ENCODE data around the gene KIF3C. TPM values are rescaled to one million over a fixed set of nuclear protein-coding genes. Genes with fewer than 3 reads are reported as not detected.
"Not testable (repeated sequence)": the region's sequence is repeated elsewhere in the genome, so short reads cannot be mapped to it uniquely, and the experiment has no call there.

Gene KIF3C
- 1 to 10 TPM; 5.2 to 5.3 TPM for total RNA-seq

- intact Hi-C loops (cut with DNase I, micrococcal nuclease) = loop anchor here (1.0 to 2.0 kb wide), 4 partner anchors 51 to 364 kb away; partner anchors contain the start of genes ADGRF3 (in 1 of the 2), ASXL2 (in 1 of the 2), RAB10 (in 1 of the 2) and SELENOI (in 1 of the 2)
- peak; percentile 89 for ATAC-seq
- Mint-ChIP-seq H3K27me3 (no peaks in the 10 kb centered on the region), H3K4me3 (peak within 1 kb of the TSS; percentile 77), H3K27ac (peak within 1 kb of the TSS; percentile 25), H3K36me3 (ENCODE audit: low read depth) (no peaks in the 10 kb centered on the region), H3K9me3 (ENCODE audit: low read depth) (no peaks in the 10 kb centered on the region), H3K4me1 (peaks cover 4% of the 10 kb centered on the region)
- DNase-seq = peak; percentile 85
- ChIA-PET POLR2A (interaction anchor here (0.9 kb wide), 1 partner anchor 9 kb away, joined by 4 read pairs; no protein-coding TSS in a partner anchor), CTCF (interaction anchor here (0.7 to 3.2 kb wide), 9 partner anchors 9 to 596 kb away, joined by 3 to 11 read pairs (median 3); no protein-coding TSS in a partner anchor)
Observed at GRCh38 chr2:25982273-25982967, at the start of gene KIF3C. Gene KIF3C, minus strand, starts transcription at chr2:25982497. Its CDS starts 580 bp downstream, at chr2:25981917.

- intact Hi-C loops (cut with DNase I, micrococcal nuclease); POLR2A ChIA-PET; H3K27me3 Mint-ChIP-seq; H3K36me3 Mint-ChIP-seq (ENCODE audit: low read depth); H3K4me1 Mint-ChIP-seq; H3K27ac Mint-ChIP-seq; H3K4me3 Mint-ChIP-seq; H3K9me3 Mint-ChIP-seq (ENCODE audit: low read depth); DNase-seq; CTCF ChIA-PET; ATAC-seq: not testable (repeated sequence)
Observed at GRCh38 chr2:26028083-26028482, 45.8 kb upstream of the KIF3C start.

GRCh38 chr2:26025509-26025908, 43.2 kb upstream of the KIF3C start:
- CTCF ChIA-PET = interaction anchor here (0.6 to 1.1 kb wide), 4 partner anchors 34 to 264 kb away, joined by 3 to 5 read pairs (median 3); no protein-coding TSS in a partner anchor
- H3K9me3 Mint-ChIP-seq (ENCODE audit: low read depth) = no peaks in the 10 kb centered on the region
- no peak for DNase-seq
- intact Hi-C loops (cut with DNase I, micrococcal nuclease) = no loop called here
- H3K27ac Mint-ChIP-seq = no peak overlapping the region
- H3K36me3 Mint-ChIP-seq (ENCODE audit: low read depth) = no peaks in the 10 kb centered on the region
- H3K4me1 Mint-ChIP-seq = no peaks in the 10 kb centered on the region
- no peaks in the 10 kb centered on the region for H3K27me3 Mint-ChIP-seq
- POLR2A ChIA-PET = no interaction called here
- no peak overlapping the region for H3K4me3 Mint-ChIP-seq
- ATAC-seq = no peak

GRCh38 chr2:26024260-26024659, 42.0 kb upstream of the KIF3C start:
- ChIA-PET CTCF (no interaction called here), POLR2A (interaction anchor here (0.9 kb wide), 1 partner anchor 9 kb away, joined by 5 read pairs; the partner anchor contains the start of gene RAB10)
- Mint-ChIP-seq H3K4me3 (no peak overlapping the region), H3K36me3 (ENCODE audit: low read depth) (no peaks in the 10 kb centered on the region), H3K9me3 (ENCODE audit: low read depth) (no peaks in the 10 kb centered on the region), H3K27me3 (no peaks in the 10 kb centered on the region), H3K27ac (no peak overlapping the region), H3K4me1 (no peaks in the 10 kb centered on the region)
- DNase-seq (no peak), ATAC-seq (no peak)
- intact Hi-C loops (cut with DNase I, micrococcal nuclease) = no loop called here

GRCh38 chr2:26020231-26020640, 37.9 kb upstream of the KIF3C start:
- intact Hi-C loops (cut with DNase I, micrococcal nuclease) = no loop called here
- Mint-ChIP-seq H3K4me1 (peaks cover 6% of the 10 kb centered on the region), H3K4me3 (no peak overlapping the region), H3K36me3 (ENCODE audit: low read depth) (no peaks in the 10 kb centered on the region), H3K9me3 (ENCODE audit: low read depth) (no peaks in the 10 kb centered on the region), H3K27me3 (no peaks in the 10 kb centered on the region), H3K27ac (no peak overlapping the region)
- DNase-seq (no peak), ATAC-seq (no peak)
- ChIA-PET CTCF (interaction anchor here (0.6 to 0.7 kb wide), 2 partner anchors 13 to 104 kb away, joined by 3 to 4 read pairs; no protein-coding TSS in a partner anchor), POLR2A (no interaction called here)

GRCh38 chr2:26018184-26019055, 36.1 kb upstream of the KIF3C start:
- Mint-ChIP-seq H3K4me1 (peaks cover 6% of the 10 kb centered on the region), H3K36me3 (ENCODE audit: low read depth) (no peaks in the 10 kb centered on the region), H3K4me3 (no peak overlapping the region), H3K27ac (no peak overlapping the region), H3K27me3 (no peaks in the 10 kb centered on the region), H3K9me3 (ENCODE audit: low read depth) (no peaks in the 10 kb centered on the region)
- peak; percentile 69 for DNase-seq
- ChIA-PET POLR2A (interaction anchor here (1.2 kb wide), 1 partner anchor 17 kb away, joined by 3 read pairs; no protein-coding TSS in a partner anchor), CTCF (interaction anchor here (0.8 to 1.6 kb wide), 8 partner anchors 9 to 126 kb away, joined by 3 to 7 read pairs (median 3); no protein-coding TSS in a partner anchor)
- peak; percentile 99 for ATAC-seq
- intact Hi-C loops (cut with DNase I, micrococcal nuclease) = no loop called here

- no peak for ATAC-seq
- peaks cover 6% of the 10 kb centered on the region for H3K4me1 Mint-ChIP-seq
Observed at GRCh38 chr2:26017464-26018183, 35.3 kb upstream of the KIF3C start.

GRCh38 chr2:26016706-26017045, 34.4 kb upstream of the KIF3C start:
- DNase-seq; ATAC-seq; H3K9me3 Mint-ChIP-seq (ENCODE audit: low read depth); H3K27ac Mint-ChIP-seq; H3K4me3 Mint-ChIP-seq; intact Hi-C loops (cut with DNase I, micrococcal nuclease); POLR2A ChIA-PET; CTCF ChIA-PET; H3K4me1 Mint-ChIP-seq; H3K36me3 Mint-ChIP-seq (ENCODE audit: low read depth); H3K27me3 Mint-ChIP-seq: not testable (repeated sequence)

More at GRCh38 chr2:26017464-26018183, 35.3 kb upstream of the KIF3C start:
- H3K36me3 Mint-ChIP-seq (ENCODE audit: low read depth) = no peaks in the 10 kb centered on the region
- H3K27ac Mint-ChIP-seq = no peak overlapping the region
- CTCF ChIA-PET = interaction anchor here (0.8 to 1.6 kb wide), 8 partner anchors 9 to 126 kb away, joined by 3 to 7 read pairs (median 3); no protein-coding TSS in a partner anchor
- H3K9me3 Mint-ChIP-seq (ENCODE audit: low read depth) = no peaks in the 10 kb centered on the region
- POLR2A ChIA-PET = interaction anchor here (1.2 kb wide), 1 partner anchor 17 kb away, joined by 3 read pairs; no protein-coding TSS in a partner anchor
- H3K4me3 Mint-ChIP-seq = no peak overlapping the region
- no peak for DNase-seq
- no peaks in the 10 kb centered on the region for H3K27me3 Mint-ChIP-seq
- intact Hi-C loops (cut with DNase I, micrococcal nuclease) = no loop called here

GRCh38 chr2:26016012-26016705, 33.9 kb upstream of the KIF3C start:
- ATAC-seq (no peak), DNase-seq (no peak)
- POLR2A ChIA-PET = no interaction called here
- CTCF ChIA-PET = interaction anchor here (0.9 kb wide), 1 partner anchor 70 kb away, joined by 3 read pairs; no protein-coding TSS in a partner anchor
- intact Hi-C loops (cut with DNase I, micrococcal nuclease) = no loop called here
- Mint-ChIP-seq H3K27me3 (no peaks in the 10 kb centered on the region), H3K4me3 (no peak overlapping the region), H3K36me3 (ENCODE audit: low read depth) (no peaks in the 10 kb centered on the region), H3K27ac (no peak overlapping the region), H3K4me1 (peaks cover 6% of the 10 kb centered on the region), H3K9me3 (ENCODE audit: low read depth) (no peaks in the 10 kb centered on the region)

GRCh38 chr2:26013668-26014067, 31.4 kb upstream of the KIF3C start:
- intact Hi-C loops (cut with DNase I, micrococcal nuclease) = no loop called here
- peaks cover 6% of the 10 kb centered on the region for H3K4me1 Mint-ChIP-seq
- no peaks in the 10 kb centered on the region for H3K27me3 Mint-ChIP-seq
- no peak overlapping the region for H3K4me3 Mint-ChIP-seq
- no peaks in the 10 kb centered on the region for H3K36me3 Mint-ChIP-seq (ENCODE audit: low read depth)
- H3K27ac Mint-ChIP-seq = no peak overlapping the region
- H3K9me3 Mint-ChIP-seq (ENCODE audit: low read depth) = peaks cover 2% of the 10 kb centered on the region
- ChIA-PET POLR2A (no interaction called here), CTCF (no interaction called here)
- no peak for ATAC-seq
- DNase-seq = no peak
